Stimulated activated naive CD8-positive, alpha-beta T cell treated with anti-CD3 and anti-CD28 coated beads, Interleukin-15, amount 100 ng/mL, for 72 hours (primary cell): ENCODE results near the gene SAMD14.

Experiments used
- ATAC-seq: fragments of 150-1000 bp; cut with Tn5 transposase; 2 replicates; pipeline ENCODE4 v1.10.0; 2021; ENCODE audit warnings: mild to moderate bottlenecking, moderate library complexity
- DNase-seq, 2 donors: peaks; one replicate each; pipeline ENCODE4 v3.0.0; 2021 to 2022
- H3K27ac Mint-ChIP-seq, 2 donors: one replicate each; pipeline ENCODE4 v1.8.0; 2022; ENCODE audit warnings: mild to moderate bottlenecking in 2 of 2, mixed read lengths in 2 of 2, moderate library complexity in 2 of 2
- H3K27me3 Mint-ChIP-seq: one replicate; pipeline ENCODE4 v1.8.0; 2022; ENCODE audit warnings: mixed read lengths
- H3K4me1 Mint-ChIP-seq: one replicate; pipeline ENCODE4 v1.8.0; 2022; ENCODE audit warnings: mild to moderate bottlenecking, mixed read lengths
- H3K4me3 Mint-ChIP-seq, 2 donors: one replicate each; pipeline ENCODE4 v1.8.0; 2022; ENCODE audit warnings: mild to moderate bottlenecking in 2 of 2, mixed read lengths in 2 of 2, moderate library complexity in 1 of 2
- H3K9me3 Mint-ChIP-seq, 2 donors: one replicate each; pipeline ENCODE4 v1.8.0; 2022; ENCODE audit warnings: mixed read lengths in 2 of 2

Gene SAMD14

GRCh38 chr17:50145532-50146229 lies 15.7 kb upstream of the SAMD14 start:
- ATAC-seq, result no peak
- DNase-seq, result no peak
- Mint-ChIP-seq H3K4me1 (peaks cover 69% of the 10 kb centered on the region), H3K27ac (peak overlapping the region in 1 of 2 donors; percentile 87), H3K27me3 (no peaks in the 10 kb centered on the region), H3K9me3 (no peaks in the 10 kb centered on the region), H3K4me3 (peak overlapping the region; percentile 57 to 86)

GRCh38 chr17:50144845-50145531 lies 15.0 kb upstream of the SAMD14 start:
- H3K4me3 Mint-ChIP-seq, result peak overlapping the region; percentile 57 to 86
- no peaks in the 10 kb centered on the region for H3K27me3 Mint-ChIP-seq
- no peaks in the 10 kb centered on the region for H3K9me3 Mint-ChIP-seq
- peaks cover 76% of the 10 kb centered on the region for H3K4me1 Mint-ChIP-seq
- DNase-seq (no peak), ATAC-seq (no peak)
- peak overlapping the region; percentile 68 to 87 for H3K27ac Mint-ChIP-seq

GRCh38 chr17:50144355-50144754 lies 14.4 kb upstream of the SAMD14 start:
- ATAC-seq (no peak), DNase-seq (no peak)
- no peak overlapping the region for H3K4me3 Mint-ChIP-seq
- no peaks in the 10 kb centered on the region for H3K27me3 Mint-ChIP-seq
- peaks cover 82% of the 10 kb centered on the region for H3K4me1 Mint-ChIP-seq
- peak overlapping the region in 1 of 2 donors; percentile 68 for H3K27ac Mint-ChIP-seq
- no peaks in the 10 kb centered on the region for H3K9me3 Mint-ChIP-seq

- Mint-ChIP-seq H3K27me3 (no peaks in the 10 kb centered on the region), H3K4me1 (peaks cover 83% of the 10 kb centered on the region), H3K27ac (no peak overlapping the region), H3K4me3 (no peak overlapping the region), H3K9me3 (no peaks in the 10 kb centered on the region)
- ATAC-seq (no peak), DNase-seq (no peak)
Measured at GRCh38 chr17:50143461-50144176, 13.7 kb upstream of the SAMD14 start.

- Mint-ChIP-seq H3K27me3 (no peaks in the 10 kb centered on the region), H3K9me3 (no peaks in the 10 kb centered on the region), H3K27ac (peak overlapping the region in 1 of 2 donors; percentile 85), H3K4me1 (peaks cover 86% of the 10 kb centered on the region), H3K4me3 (peak overlapping the region; percentile 59 to 68)
- DNase-seq, result no peak
- ATAC-seq, result peak; percentile 21
Measured at GRCh38 chr17:50141745-50142110, 11.8 kb upstream of the SAMD14 start.

GRCh38 chr17:50141026-50141744 lies 11.2 kb upstream of the SAMD14 start:
- no peaks in the 10 kb centered on the region for H3K9me3 Mint-ChIP-seq
- H3K27ac Mint-ChIP-seq, result peak overlapping the region in 1 of 2 donors; percentile 85
- no peak for ATAC-seq
- H3K4me3 Mint-ChIP-seq, result peak overlapping the region; percentile 70 to 77
- no peaks in the 10 kb centered on the region for H3K27me3 Mint-ChIP-seq
- H3K4me1 Mint-ChIP-seq, result peaks cover 86% of the 10 kb centered on the region
- DNase-seq, result no peak

GRCh38 chr17:50139950-50140885 lies 10.3 kb upstream of the SAMD14 start:
- H3K9me3 Mint-ChIP-seq, result no peaks in the 10 kb centered on the region
- H3K4me1 Mint-ChIP-seq, result peaks cover 76% of the 10 kb centered on the region
- ATAC-seq, result peak; percentile 85
- H3K27ac Mint-ChIP-seq, result peak overlapping the region; percentile 53 to 74
- H3K27me3 Mint-ChIP-seq, result no peaks in the 10 kb centered on the region
- DNase-seq, result peak; percentile 79 to 80
- H3K4me3 Mint-ChIP-seq, result peak overlapping the region; percentile 70 to 77

GRCh38 chr17:50139185-50139783 lies 9.3 kb upstream of the SAMD14 start:
- peak overlapping the region in 1 of 2 donors; percentile 74 for H3K27ac Mint-ChIP-seq
- H3K4me3 Mint-ChIP-seq, result peak overlapping the region in 1 of 2 donors; percentile 17
- DNase-seq (no peak), ATAC-seq (no peak)
- no peaks in the 10 kb centered on the region for H3K27me3 Mint-ChIP-seq
- no peaks in the 10 kb centered on the region for H3K9me3 Mint-ChIP-seq
- H3K4me1 Mint-ChIP-seq, result peaks cover 67% of the 10 kb centered on the region

- peaks cover 64% of the 10 kb centered on the region for H3K4me1 Mint-ChIP-seq
- DNase-seq (no peak), ATAC-seq (no peak)
- H3K9me3 Mint-ChIP-seq, result no peaks in the 10 kb centered on the region
- H3K4me3 Mint-ChIP-seq, result no peak overlapping the region
- H3K27ac Mint-ChIP-seq, result no peak overlapping the region
- H3K27me3 Mint-ChIP-seq, result no peaks in the 10 kb centered on the region
Measured at GRCh38 chr17:50137042-50137441, 7.1 kb upstream of the SAMD14 start.

- DNase-seq (no peak), ATAC-seq (no peak)
- H3K27me3 Mint-ChIP-seq, result peaks cover under 1% of the 10 kb centered on the region
- H3K9me3 Mint-ChIP-seq, result no peaks in the 10 kb centered on the region
- H3K27ac Mint-ChIP-seq, result peak overlapping the region in 1 of 2 donors; percentile 63
- H3K4me1 Mint-ChIP-seq, result peaks cover 64% of the 10 kb centered on the region
- H3K4me3 Mint-ChIP-seq, result no peak overlapping the region
Measured at GRCh38 chr17:50136096-50136687, 6.2 kb upstream of the SAMD14 start.

- no peak for ATAC-seq
- H3K4me3 Mint-ChIP-seq, result no peak overlapping the region
- H3K27me3 Mint-ChIP-seq, result peaks cover 8% of the 10 kb centered on the region
- H3K4me1 Mint-ChIP-seq, result peaks cover 64% of the 10 kb centered on the region
- H3K9me3 Mint-ChIP-seq, result no peaks in the 10 kb centered on the region
- peak overlapping the region in 1 of 2 donors; percentile 71 for H3K27ac Mint-ChIP-seq
- no peak for DNase-seq
Measured at GRCh38 chr17:50135316-50136095, 5.5 kb upstream of the SAMD14 start.

GRCh38 chr17:50134206-50135110 lies 4.5 kb upstream of the SAMD14 start:
- H3K4me1 Mint-ChIP-seq, result peaks cover 60% of the 10 kb centered on the region
- DNase-seq, result no peak
- H3K27ac Mint-ChIP-seq, result no peak overlapping the region
- no peak overlapping the region for H3K4me3 Mint-ChIP-seq
- no peak for ATAC-seq
- H3K27me3 Mint-ChIP-seq, result peaks cover 14% of the 10 kb centered on the region
- H3K9me3 Mint-ChIP-seq, result no peaks in the 10 kb centered on the region

- no peak for DNase-seq
- no peak for ATAC-seq
- Mint-ChIP-seq H3K4me3 (no peak overlapping the region), H3K27me3 (peaks cover 21% of the 10 kb centered on the region), H3K9me3 (no peaks in the 10 kb centered on the region), H3K27ac (no peak overlapping the region), H3K4me1 (peaks cover 66% of the 10 kb centered on the region)
Measured at GRCh38 chr17:50133769-50134099, 3.8 kb upstream of the SAMD14 start.
